UCSD-AML1 (cell line): Measurements from ENCODE around the gene CCDC171.
"Not testable (repeated sequence)": the region's sequence is repeated elsewhere in the genome, so short reads cannot be mapped to it uniquely, and the experiment has no call there.

Experiments used
- DNase-seq: peaks from one replicate; lab custom pipeline; 2025; ENCODE audit not compliant: unreplicated experiment; lab: John Stamatoyannopoulos, UW

CCDC171 gene

GRCh38 chr9:15693701-15694100 lies 140.9 kb downstream of the CCDC171 start:
- no peak for DNase-seq

- DNase-seq, result no peak
Measured at GRCh38 chr9:15696979-15697378, 144.1 kb downstream of the CCDC171 start.

GRCh38 chr9:15697446-15697851 lies 144.6 kb downstream of the CCDC171 start:
- DNase-seq, result no peak

DNA sequence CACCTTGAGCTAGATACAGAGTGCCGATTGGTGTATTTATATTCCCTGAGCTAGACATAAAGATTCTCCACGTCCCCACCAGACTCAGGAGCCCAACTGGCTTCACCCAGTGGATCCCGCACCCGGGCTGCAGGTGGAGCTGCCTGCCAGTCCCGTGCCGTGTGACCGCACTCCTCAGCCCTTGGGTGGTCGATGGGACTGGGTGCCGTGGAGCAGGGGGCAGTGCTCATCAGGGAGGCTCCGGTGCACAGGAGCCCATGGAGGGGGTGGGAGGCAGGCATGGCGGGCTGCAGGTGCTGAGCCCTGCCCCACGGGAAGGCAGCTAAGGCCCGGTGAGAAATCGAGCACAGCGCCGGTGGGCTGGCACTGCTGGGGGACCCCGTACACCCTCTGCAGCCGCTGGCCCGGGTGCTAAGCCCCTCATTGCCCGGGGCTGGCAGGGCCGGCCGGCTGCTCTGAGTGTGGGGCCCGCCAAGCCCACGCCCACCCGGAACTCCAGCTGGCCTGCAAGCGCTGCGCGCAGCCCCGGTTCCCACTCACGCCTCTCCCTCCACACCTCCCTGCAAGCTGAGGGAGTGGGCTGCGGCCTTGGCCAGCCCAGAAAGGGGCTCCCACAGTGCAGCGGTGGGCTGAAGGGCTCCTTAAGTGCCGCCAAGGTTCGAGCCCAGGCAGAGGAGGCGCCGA lies 147.2 kb downstream of the CCDC171 start:
- DNase-seq, result not testable (repeated sequence)

DNA sequence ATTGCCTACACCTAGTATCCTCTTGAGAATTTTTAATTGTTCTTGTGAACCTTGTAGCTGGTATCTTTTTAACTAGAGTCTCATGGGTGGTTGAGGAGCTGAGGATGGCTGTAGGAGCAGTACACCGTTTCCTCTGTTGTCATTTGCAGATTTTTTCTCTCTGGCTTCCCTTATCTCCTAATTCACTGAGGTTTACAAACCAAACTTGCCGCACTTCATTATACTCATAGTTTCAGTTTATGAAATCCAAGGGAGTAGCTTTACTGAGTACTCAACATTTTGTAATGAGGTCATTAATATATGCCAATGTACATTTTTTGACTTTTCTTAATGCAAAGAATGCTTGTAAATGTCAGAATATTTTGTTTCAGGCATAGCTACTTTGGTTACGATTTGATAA lies 154.2 kb downstream of the CCDC171 start:
- DNase-seq, result no peak

- no peak for DNase-seq
Measured at GRCh38 chr9:15711531-15711930, 158.7 kb downstream of the CCDC171 start.

DNA sequence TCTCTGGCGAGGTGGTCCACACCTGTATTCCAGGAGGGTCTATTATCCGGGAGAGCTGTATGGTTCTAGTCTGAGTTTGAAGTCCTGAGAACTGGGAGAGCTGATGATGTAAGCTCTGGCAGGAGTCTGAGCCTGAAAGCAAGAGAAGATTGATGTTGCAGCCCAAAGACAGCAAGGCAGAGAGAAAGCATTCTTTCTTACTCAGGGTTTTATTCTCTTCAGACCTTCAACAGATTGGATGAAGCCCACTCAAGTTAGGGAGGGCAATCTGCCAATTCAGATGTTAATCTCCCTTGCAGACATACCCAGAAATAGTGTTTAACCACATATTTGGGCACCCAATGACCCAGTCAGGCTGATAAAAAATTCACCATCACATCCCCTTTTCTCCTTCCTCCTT lies 159.1 kb downstream of the CCDC171 start:
- no peak for DNase-seq

GRCh38 chr9:15714746-15715145 lies 161.9 kb downstream of the CCDC171 start:
- DNase-seq, result no peak

GRCh38 chr9:15717290-15717967 lies 164.6 kb downstream of the CCDC171 start:
- no peak for DNase-seq

- no peak for DNase-seq
Measured at GRCh38 chr9:15718423-15718822, 165.6 kb downstream of the CCDC171 start.

DNA sequence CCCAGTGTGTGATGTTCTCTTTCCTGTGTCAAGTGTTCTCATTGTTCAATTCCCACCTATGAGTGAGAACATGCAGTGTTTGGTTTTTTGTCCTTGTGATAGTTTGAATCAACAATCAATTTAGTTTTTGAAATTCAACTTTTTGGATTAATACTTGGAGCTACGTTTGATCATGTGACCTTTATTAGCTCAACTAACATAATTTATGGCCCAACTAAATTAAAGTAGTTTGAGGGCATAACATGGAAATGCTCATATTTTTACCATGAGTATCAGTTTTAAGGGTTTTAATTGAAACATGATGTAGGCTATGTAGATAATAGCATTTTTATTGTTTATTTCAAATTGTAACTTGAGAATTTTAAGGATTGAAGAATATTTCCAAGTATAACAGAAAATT lies 168.0 kb downstream of the CCDC171 start:
- DNase-seq, result no peak

DNA sequence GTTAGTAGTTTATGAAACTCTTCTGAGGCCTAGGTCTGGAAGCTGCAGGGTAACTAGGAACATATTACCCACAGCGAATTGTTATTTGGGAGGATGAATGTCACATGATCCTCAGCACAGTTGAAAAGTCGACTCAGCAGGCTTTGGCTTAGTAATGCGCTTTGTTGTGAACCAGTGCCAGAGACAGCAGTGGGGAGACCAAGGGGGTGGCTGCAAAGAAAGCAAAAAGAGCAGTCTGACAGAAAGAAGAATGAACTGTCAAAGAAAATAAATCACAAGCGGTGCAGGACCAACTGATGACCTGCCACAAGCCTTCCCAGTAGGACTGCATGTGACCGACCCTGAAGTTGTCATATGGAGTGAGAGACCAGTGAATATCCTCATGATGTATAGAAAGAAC lies 170.0 kb downstream of the CCDC171 start:
- no peak for DNase-seq

- no peak for DNase-seq
Measured at GRCh38 chr9:15724016-15724415, 171.2 kb downstream of the CCDC171 start.

GRCh38 chr9:15724612-15725011 lies 171.8 kb downstream of the CCDC171 start:
- no peak for DNase-seq

- DNase-seq, result no peak
Measured at GRCh38 chr9:15725953-15726352, 173.1 kb downstream of the CCDC171 start.

DNA sequence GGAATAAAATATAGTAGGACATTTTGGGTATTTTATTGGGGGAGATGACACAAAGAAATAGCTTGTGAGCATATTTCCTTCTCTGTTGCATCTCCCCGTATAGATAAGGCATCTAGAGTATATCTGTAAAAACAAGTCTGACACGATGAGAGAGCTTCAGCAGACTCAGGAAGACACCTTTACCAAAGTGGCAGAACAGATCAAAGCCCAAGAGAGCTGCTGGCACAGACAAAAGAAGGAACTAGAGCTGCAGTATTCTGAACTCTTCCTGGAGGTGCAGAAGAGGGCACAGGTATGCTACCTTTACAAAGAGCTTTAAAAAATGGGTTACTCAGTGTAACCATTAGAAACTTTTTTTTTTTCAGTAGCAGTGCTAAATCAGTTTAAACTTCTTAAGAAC lies 176.7 kb downstream of the CCDC171 start:
- DNase-seq, result no peak

GRCh38 chr9:15735083-15735857 lies 182.4 kb downstream of the CCDC171 start:
- DNase-seq, result no peak

GRCh38 chr9:15736569-15736968 lies 183.7 kb downstream of the CCDC171 start:
- no peak for DNase-seq

DNA sequence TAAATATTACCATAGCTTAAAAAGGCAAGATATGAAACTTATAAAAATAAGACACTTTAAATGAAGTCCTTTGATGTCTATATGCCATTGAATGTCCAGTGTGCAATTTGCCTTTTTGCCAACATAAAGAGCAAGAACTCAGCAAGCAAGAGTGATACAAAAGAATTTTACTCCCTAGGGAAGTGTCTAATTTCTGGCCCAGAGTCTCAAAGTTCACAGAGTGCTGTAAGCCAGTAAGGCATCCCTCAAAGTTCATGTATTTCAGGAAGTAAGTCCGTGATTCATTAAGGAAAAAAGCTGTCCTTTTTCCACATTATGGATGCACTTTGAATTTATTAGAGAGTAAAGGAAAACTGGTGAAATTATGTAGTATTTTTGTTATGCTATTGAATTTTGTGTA lies 185.2 kb downstream of the CCDC171 start:
- no peak for DNase-seq

DNA sequence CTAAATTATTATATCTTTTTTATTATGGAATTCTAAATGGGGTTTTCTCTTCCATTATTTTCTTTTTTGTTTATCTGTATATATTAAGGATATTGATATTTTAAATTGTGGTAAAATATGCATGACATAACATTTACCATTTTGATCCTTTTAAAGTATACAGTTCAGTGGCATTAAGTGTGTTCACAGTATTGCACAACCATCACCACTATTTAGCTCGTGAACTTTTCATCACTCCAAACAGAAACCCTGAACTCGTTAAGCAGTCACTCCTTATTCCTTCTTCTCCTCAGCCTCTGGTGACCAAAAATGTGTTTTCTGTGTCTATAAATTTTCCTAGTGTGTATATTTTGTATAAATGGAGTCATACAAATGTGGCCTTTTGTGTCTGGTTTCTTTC lies 188.2 kb downstream of the CCDC171 start:
- DNase-seq, result no peak

DNA sequence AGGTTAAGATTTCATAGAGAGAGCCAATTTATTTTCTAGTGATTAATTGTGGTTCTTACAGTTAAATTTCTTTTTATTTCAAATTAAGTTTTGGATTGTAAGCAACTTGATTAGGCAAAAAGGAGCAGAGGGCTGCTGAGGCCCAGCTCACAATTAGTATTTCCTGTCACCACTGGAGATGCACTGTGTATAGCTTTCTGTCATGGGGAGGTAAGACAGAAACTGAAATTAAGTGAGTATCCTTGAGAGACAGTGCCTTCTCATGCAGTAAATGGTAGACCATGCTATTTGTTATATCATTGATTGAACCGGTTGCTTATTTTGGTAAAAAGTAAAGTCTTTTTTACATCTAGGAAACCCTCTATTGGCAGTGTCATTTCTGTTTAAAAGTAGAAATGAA lies 190.7 kb downstream of the CCDC171 start:
- DNase-seq, result no peak

GRCh38 chr9:15744196-15744595 lies 191.4 kb downstream of the CCDC171 start:
- no peak for DNase-seq
